Measurements from ENCODE around the gene SERPINB5.

DNA sequence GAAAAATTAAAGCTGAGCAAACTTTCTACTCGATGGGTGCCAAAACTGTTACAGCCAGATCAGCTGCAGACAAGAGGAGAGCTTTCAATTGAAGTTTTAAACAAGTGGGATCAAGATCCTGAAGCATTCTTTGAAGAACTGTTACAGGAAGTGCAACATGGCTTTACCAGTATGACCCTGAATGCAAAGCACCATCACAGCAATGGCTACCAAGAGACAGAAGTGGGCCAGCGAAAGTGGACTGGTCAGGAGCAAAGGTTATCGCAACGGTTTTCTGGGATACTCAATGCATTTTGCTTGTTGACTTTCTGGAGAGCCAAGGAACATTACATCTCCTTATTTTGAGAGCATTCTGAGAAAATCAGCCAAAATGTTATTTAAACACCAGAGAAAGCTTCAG is 9.1 kb upstream of the SERPINB5 start:
- TF ChIP-seq POLR2A (IDR thresholded peaks at IDR 0.05; ENCODE audit: extremely low read depth, insufficient read length) (no peak), MYC (IDR thresholded peaks at IDR 0.05; ENCODE audit: low read depth, low read length) (no peak)
- TF ChIP-seq, protein P1, sequence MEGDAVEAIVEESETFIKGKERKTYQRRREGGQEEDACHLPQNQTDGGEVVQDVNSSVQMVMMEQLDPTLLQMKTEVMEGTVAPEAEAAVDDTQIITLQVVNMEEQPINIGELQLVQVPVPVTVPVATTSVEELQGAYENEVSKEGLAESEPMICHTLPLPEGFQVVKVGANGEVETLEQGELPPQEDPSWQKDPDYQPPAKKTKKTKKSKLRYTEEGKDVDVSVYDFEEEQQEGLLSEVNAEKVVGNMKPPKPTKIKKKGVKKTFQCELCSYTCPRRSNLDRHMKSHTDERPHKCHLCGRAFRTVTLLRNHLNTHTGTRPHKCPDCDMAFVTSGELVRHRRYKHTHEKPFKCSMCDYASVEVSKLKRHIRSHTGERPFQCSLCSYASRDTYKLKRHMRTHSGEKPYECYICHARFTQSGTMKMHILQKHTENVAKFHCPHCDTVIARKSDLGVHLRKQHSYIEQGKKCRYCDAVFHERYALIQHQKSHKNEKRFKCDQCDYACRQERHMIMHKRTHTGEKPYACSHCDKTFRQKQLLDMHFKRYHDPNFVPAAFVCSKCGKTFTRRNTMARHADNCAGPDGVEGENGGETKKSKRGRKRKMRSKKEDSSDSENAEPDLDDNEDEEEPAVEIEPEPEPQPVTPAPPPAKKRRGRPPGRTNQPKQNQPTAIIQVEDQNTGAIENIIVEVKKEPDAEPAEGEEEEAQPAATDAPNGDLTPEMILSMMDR (IDR thresholded peaks at IDR 0.05; ENCODE audit: low read depth, low read length) = no peak
